GM21619 (cell line): Measurements from ENCODE around the gene NDUFAF8.

Experiments
- ATAC-seq: cut with Tn5 transposase; IDR thresholded peaks from one replicate; pipeline ENCODE4 v1.9.1; 2021; ENCODE audit not compliant: unreplicated experiment

Gene NDUFAF8

GRCh38 chr17:81288715-81289114 lies 49.6 kb downstream of the NDUFAF8 start:
- ATAC-seq = no peak

DNA sequence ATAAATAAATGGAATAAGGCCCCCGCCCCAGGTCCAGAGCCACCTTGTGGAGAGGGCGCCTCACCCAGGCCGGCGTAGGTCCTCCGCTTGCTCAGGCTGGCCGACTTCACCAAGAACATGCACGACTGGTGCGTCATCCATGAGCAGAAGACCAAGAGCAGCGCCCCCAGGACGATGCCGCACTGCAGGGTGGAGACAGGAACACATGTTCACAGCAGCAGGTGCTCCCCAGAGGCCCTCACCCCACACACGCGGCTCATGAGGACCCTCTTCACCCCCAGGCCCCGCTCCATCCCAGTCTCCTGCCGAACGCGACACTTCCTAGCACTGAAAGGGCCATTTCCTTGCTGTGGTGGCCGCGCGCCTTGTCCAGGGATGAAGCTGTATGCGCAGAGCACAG lies 50.5 kb downstream of the NDUFAF8 start:
- ATAC-seq = no peak

GRCh38 chr17:81290230-81290629 lies 51.1 kb downstream of the NDUFAF8 start:
- ATAC-seq = no peak
